ENCODE results near the gene SUPT7L.
A peak's percentile ranks its signal among the peaks of the same experiment; 100 is the strongest.
"Not testable (repeated sequence)": the region's sequence is repeated elsewhere in the genome, so short reads cannot be mapped to it uniquely, and the experiment has no call there.

The SUPT7L gene

GRCh38 chr2:27638037-27638637 is 25.3 kb downstream of the SUPT7L start:
- peak; percentile 89 for DNase-seq

DNA sequence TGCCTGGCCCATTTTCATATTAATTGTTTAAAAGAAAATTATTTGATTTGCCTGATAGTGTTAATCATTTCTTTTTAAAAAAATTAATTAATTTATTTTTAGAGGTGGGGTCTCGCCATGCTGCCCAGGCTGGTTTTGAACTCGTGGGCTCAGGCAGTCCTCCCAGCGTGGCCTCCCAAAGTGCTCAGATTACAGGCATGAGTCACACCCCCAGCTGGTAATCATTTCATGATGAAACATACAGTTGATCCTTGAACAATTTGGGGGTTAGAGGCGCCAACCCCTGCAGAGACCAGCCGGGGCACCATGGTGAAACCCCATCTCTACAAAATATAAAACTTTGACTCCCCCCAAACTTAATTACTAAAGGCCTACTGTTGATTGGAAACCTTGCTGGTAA is 26.6 kb downstream of the SUPT7L start:
- DNase-seq, result peak; percentile 10

GRCh38 chr2:27634291-27634690 is 29.1 kb downstream of the SUPT7L start:
- DNase-seq, result no peak

DNA sequence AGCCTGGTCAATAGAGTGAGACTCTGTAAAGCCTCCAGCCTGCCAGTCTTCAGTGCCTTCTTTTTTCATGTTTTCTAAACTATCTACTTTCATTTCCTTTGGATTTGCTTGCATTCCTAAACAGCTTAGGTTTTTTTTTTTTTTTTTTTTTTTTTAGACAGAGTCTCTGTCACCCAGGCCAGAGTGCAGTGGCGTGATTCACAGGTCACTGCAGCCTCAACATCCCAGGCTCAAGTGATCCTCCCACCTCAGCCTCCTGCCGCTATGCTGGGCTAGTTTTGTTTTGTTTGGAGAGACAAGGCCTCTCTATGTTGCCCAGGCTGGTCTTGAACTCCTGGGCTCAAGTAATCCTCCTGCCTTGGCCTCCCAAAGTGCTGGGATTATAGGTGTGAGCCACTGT is 33.2 kb downstream of the SUPT7L start:
- DNase-seq, result not testable (repeated sequence)

GRCh38 chr2:27628767-27629709 is 34.4 kb downstream of the SUPT7L start, which contains the start of the genes CCDC121 and GPN1:
Gene CCDC121 (minus strand): TSS chr2:27629012. CDS start chr2:27627799, 1,213 bp downstream.
Gene GPN1 (plus strand): TSS chr2:27629050. CDS start chr2:27629059, 9 bp downstream.
- peak; percentile 92 for DNase-seq

- DNase-seq, result peak; percentile 90
These were observed 35.2 kb downstream of the SUPT7L start for GRCh38 chr2:27627963-27628766.

- not testable (repeated sequence) for DNase-seq
These were observed 36.5 kb downstream of the SUPT7L start for GRCh38 chr2:27626921-27627320.

DNA sequence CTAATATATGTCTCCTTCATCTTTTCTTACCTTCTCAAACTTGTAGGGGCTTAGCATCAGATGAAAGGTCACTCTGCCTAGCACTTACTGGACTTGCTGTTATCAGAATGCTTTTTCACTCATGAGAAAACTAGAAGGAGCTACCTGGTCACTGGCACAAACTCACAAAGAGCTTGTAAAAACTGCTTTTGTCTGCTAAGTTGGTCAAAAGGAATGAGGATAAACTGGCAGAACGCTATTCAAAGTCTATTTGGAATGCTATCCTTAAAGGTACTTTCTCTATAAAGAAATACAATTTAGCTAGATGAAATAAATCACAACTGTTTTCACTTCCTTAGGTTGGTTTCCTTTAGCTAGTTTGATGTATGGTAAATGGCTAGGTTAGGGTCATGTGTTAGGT is 37.1 kb downstream of the SUPT7L start:
- DNase-seq, result not testable (repeated sequence)

- DNase-seq, result no peak
These were observed 38.5 kb downstream of the SUPT7L start for GRCh38 chr2:27624943-27625342.

DNA sequence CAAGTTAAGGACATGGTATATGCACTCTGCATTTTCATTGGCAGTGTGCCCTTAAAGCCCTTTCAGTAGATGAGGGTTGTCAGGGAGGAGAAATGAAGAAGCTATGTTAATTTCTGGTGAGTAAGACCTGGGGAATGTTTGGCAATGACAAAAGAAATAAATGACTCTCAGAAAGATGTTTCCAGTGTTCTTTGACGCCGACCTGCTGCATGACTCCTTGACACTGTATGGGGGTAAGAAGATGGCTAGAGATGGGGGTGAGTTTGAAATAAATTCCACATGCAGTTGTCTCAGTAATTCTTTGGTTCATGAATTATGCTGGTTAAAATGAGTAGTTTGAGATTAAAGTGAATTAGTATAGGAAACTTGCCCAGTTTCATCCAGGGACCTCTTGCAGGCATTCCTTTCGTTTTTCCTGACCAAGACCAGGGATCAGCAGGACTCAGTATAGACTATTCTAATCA is 40.5 kb downstream of the SUPT7L start:
- peak; percentile 97 for DNase-seq

DNA sequence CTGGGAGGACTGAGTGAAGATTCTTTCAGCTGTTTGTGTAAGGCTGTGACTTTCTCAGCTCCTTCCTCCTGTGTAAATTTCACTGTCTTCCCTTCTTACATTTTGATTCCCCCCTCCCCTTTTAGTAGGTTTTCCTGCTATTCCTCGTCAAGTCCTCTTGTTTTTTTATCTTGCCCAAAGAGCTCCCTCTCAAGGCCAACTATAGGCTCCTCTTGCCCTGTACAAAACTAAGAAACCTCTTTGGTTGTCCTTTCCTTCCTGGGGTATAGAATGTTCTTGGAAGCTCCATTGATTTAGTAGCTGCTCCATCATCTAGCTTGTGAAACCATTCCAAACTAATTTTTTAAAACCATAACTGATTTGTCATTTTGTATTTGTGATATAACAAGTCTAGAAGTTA is 41.9 kb downstream of the SUPT7L start:
- DNase-seq, result no peak

GRCh38 chr2:27615316-27615715 is 48.1 kb downstream of the SUPT7L start:
- DNase-seq, result no peak

DNA sequence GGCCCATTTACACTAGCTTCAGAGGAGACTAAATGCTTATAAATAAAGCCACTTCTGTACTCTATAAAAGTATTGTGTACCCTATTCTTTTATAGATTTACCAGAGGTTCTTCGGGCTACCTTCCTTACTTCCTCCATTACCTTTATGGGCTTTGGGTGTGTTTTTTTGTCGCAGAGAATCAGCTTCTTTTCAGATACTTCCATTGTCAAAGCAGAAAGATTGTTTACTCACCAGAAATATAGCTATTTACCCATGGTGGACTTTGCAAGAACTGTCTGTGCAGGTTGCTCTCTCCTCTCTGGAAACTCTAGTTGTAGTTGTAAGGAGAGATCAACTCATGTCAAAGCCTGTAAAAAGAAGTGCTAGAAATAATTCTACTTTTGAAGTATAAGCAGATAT is 49.4 kb downstream of the SUPT7L start:
- DNase-seq, result no peak

- peak; percentile 10 for DNase-seq
These were observed 56.8 kb downstream of the SUPT7L start for GRCh38 chr2:27606611-27607010.

Measured in fibroblast of skin of abdomen (primary cell).